ENCODE data around the gene GNAQ.

Gene GNAQ

GRCh38 chr9:77677957-77678535, 353.6 kb downstream of the GNAQ start:
- TF ChIP-seq, protein P1, sequence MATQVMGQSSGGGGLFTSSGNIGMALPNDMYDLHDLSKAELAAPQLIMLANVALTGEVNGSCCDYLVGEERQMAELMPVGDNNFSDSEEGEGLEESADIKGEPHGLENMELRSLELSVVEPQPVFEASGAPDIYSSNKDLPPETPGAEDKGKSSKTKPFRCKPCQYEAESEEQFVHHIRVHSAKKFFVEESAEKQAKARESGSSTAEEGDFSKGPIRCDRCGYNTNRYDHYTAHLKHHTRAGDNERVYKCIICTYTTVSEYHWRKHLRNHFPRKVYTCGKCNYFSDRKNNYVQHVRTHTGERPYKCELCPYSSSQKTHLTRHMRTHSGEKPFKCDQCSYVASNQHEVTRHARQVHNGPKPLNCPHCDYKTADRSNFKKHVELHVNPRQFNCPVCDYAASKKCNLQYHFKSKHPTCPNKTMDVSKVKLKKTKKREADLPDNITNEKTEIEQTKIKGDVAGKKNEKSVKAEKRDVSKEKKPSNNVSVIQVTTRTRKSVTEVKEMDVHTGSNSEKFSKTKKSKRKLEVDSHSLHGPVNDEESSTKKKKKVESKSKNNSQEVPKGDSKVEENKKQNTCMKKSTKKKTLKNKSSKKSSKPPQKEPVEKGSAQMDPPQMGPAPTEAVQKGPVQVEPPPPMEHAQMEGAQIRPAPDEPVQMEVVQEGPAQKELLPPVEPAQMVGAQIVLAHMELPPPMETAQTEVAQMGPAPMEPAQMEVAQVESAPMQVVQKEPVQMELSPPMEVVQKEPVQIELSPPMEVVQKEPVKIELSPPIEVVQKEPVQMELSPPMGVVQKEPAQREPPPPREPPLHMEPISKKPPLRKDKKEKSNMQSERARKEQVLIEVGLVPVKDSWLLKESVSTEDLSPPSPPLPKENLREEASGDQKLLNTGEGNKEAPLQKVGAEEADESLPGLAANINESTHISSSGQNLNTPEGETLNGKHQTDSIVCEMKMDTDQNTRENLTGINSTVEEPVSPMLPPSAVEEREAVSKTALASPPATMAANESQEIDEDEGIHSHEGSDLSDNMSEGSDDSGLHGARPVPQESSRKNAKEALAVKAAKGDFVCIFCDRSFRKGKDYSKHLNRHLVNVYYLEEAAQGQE (IDR thresholded peaks at IDR 0.05; ENCODE audit: insufficient read depth in 1 of 2, low read depth in 2 of 2, low read length in 2 of 2): no peak
- TF ChIP-seq TAF1 (IDR thresholded peaks at IDR 0.05; ENCODE audit: borderline replicate concordance, insufficient read depth, low read length) (no peak), FOXP2 (optimal IDR thresholded peaks at IDR 0.05; ENCODE audit: borderline replicate concordance, extremely low read depth, extremely low read length, insufficient read depth) (no peak), POLR2AphosphoS5 (IDR thresholded peaks at IDR 0.05; ENCODE audit: low read depth, low read length) (no peak), SIN3A (IDR thresholded peaks at IDR 0.05; ENCODE audit: borderline replicate concordance, insufficient read depth, low read length) (no peak)

GRCh38 chr9:77677397-77677796, 354.2 kb downstream of the GNAQ start:
- TF ChIP-seq, protein P1 (IDR thresholded peaks at IDR 0.05; ENCODE audit: insufficient read depth in 1 of 2, low read depth in 2 of 2, low read length in 2 of 2): no peak
- TF ChIP-seq FOXP2 (optimal IDR thresholded peaks at IDR 0.05; ENCODE audit: borderline replicate concordance, extremely low read depth, extremely low read length, insufficient read depth) (no peak), TAF1 (IDR thresholded peaks at IDR 0.05; ENCODE audit: borderline replicate concordance, insufficient read depth, low read length) (no peak), POLR2AphosphoS5 (IDR thresholded peaks at IDR 0.05; ENCODE audit: low read depth, low read length) (no peak), SIN3A (IDR thresholded peaks at IDR 0.05; ENCODE audit: borderline replicate concordance, insufficient read depth, low read length) (no peak)

- TF ChIP-seq, protein P1 (IDR thresholded peaks at IDR 0.05; ENCODE audit: insufficient read depth in 1 of 2, low read depth in 2 of 2, low read length in 2 of 2): no peak
- no peak for TF ChIP-seq POLR2AphosphoS5 (IDR thresholded peaks at IDR 0.05; ENCODE audit: low read depth, low read length)
- TF ChIP-seq FOXP2 (optimal IDR thresholded peaks at IDR 0.05; ENCODE audit: borderline replicate concordance, extremely low read depth, extremely low read length, insufficient read depth): no peak
- TF ChIP-seq SIN3A (IDR thresholded peaks at IDR 0.05; ENCODE audit: borderline replicate concordance, insufficient read depth, low read length): no peak
- TF ChIP-seq TAF1 (IDR thresholded peaks at IDR 0.05; ENCODE audit: borderline replicate concordance, insufficient read depth, low read length): no peak
These were observed 357.4 kb downstream of the GNAQ start for GRCh38 chr9:77673941-77674791.

GRCh38 chr9:77672183-77672582, 359.4 kb downstream of the GNAQ start:
- TF ChIP-seq TAF1 (IDR thresholded peaks at IDR 0.05; ENCODE audit: borderline replicate concordance, insufficient read depth, low read length) (no peak), SIN3A (IDR thresholded peaks at IDR 0.05; ENCODE audit: borderline replicate concordance, insufficient read depth, low read length) (no peak), FOXP2 (optimal IDR thresholded peaks at IDR 0.05; ENCODE audit: borderline replicate concordance, extremely low read depth, extremely low read length, insufficient read depth) (no peak), POLR2AphosphoS5 (IDR thresholded peaks at IDR 0.05; ENCODE audit: low read depth, low read length) (no peak)
- TF ChIP-seq, protein P1 (IDR thresholded peaks at IDR 0.05; ENCODE audit: insufficient read depth in 1 of 2, low read depth in 2 of 2, low read length in 2 of 2): no peak

Data from PFSK-1 (cell line).